GM18507 (cell line): ENCODE data around the gene TFR2.

ENCODE experiments used
- DNase-seq: peaks from one replicate; pipeline ENCODE4 v3.0.0; 2011; ENCODE audit warnings: low read depth; ENCODE audit not compliant: insufficient read length; ENCODE audit errors: extremely low spot score
- FAIRE-seq: peaks from 2 replicates; lab custom pipeline; 2011; peaks lifted over from hg19 to GRCh38; lab: Jason Lieb, UNC

The TFR2 gene

GRCh38 chr7:100595188-100595587 lies 46.2 kb downstream of the TFR2 start:
- no peak for DNase-seq
- FAIRE-seq: no peak

GRCh38 chr7:100591596-100591995 lies 49.8 kb downstream of the TFR2 start:
- FAIRE-seq: no peak

GRCh38 chr7:100590077-100590737 lies 51.1 kb downstream of the TFR2 start:
- DNase-seq: no peak
- no peak for FAIRE-seq

More at GRCh38 chr7:100591596-100591995, 49.8 kb downstream of the TFR2 start:
- DNase-seq: no peak

- DNase-seq: no peak
- FAIRE-seq: no peak
Measured at GRCh38 chr7:100589341-100589947, 51.9 kb downstream of the TFR2 start.

GRCh38 chr7:100588438-100588837 lies 52.9 kb downstream of the TFR2 start:
- DNase-seq: no peak
- FAIRE-seq: no peak

- FAIRE-seq: peak; percentile 100
Measured at GRCh38 chr7:100586266-100587025, 54.9 kb downstream of the TFR2 start, which contains the start of gene FBXO24. TSS of gene FBXO24 (plus strand) at chr7:100586328. CDS start at chr7:100586626, 298 bp downstream.

GRCh38 chr7:100585511-100586265 lies 55.7 kb downstream of the TFR2 start, which contains the start of gene LRCH4:
TSS of gene LRCH4 (minus strand) at chr7:100586129. CDS start at chr7:100586100, 29 bp downstream.
- FAIRE-seq: peak; percentile 26
- peak; percentile 99 for DNase-seq

More at GRCh38 chr7:100586266-100587025, 54.9 kb downstream of the TFR2 start, which contains the start of gene FBXO24:
- peak; percentile 100 for DNase-seq

- FAIRE-seq (no peak), DNase-seq (no peak)
Measured at GRCh38 chr7:100584683-100585510, 56.5 kb downstream of the TFR2 start.

- FAIRE-seq: peak; percentile 69
Measured at GRCh38 chr7:100584054-100584682, 57.2 kb downstream of the TFR2 start.

GRCh38 chr7:100583132-100584053 lies 58.0 kb downstream of the TFR2 start:
- DNase-seq (peak; percentile 32), FAIRE-seq (peak; percentile 87)

More at GRCh38 chr7:100584054-100584682, 57.2 kb downstream of the TFR2 start:
- DNase-seq: no peak

GRCh38 chr7:100582650-100583049 lies 58.7 kb downstream of the TFR2 start:
- FAIRE-seq: no peak
- no peak for DNase-seq

- no peak for DNase-seq
- no peak for FAIRE-seq
Measured at GRCh38 chr7:100582041-100582579, 59.2 kb downstream of the TFR2 start.

GRCh38 chr7:100580466-100581283 lies 60.7 kb downstream of the TFR2 start:
- DNase-seq (no peak), FAIRE-seq (peak; percentile 51)

GRCh38 chr7:100578246-100579183 lies 62.8 kb downstream of the TFR2 start:
- FAIRE-seq (no peak), DNase-seq (no peak)

GRCh38 chr7:100577507-100577906 lies 63.8 kb downstream of the TFR2 start:
- FAIRE-seq (no peak), DNase-seq (no peak)
